GM12878 (cell line): ENCODE data around the gene XPNPEP2. TPM values are rescaled to one million over a fixed set of nuclear protein-coding genes. Genes with fewer than 3 reads are reported as not detected.

Source experiments
- BHLHE40 ChIP-seq, 2 experiments: fragments of 450-650 bp in 1 of 2; IDR thresholded peaks; 2 replicates each; pipeline ENCODE4 v1.6.1; 2011 to 2017; ENCODE audit warnings: low read depth in 2 of 2, borderline replicate concordance in 1 of 2, improper control_type of control experiment in 1 of 2, low read length in 1 of 2, mild to moderate bottlenecking in 1 of 2
- DPF2 ChIP-seq: fragments of 450-650 bp; IDR thresholded peaks from 2 replicates; pipeline ENCODE4 v1.6.1; 2017; ENCODE audit warnings: mild to moderate bottlenecking
- IKZF2 ChIP-seq, 2 experiments: fragments of 450-650 bp; IDR thresholded peaks; 2 replicates each; pipeline ENCODE4 v1.6.1; 2017; ENCODE audit warnings: mild to moderate bottlenecking in 2 of 2, moderate library complexity in 2 of 2
- KAT2A ChIP-seq: conservative IDR thresholded peaks from 2 replicates; pipeline ENCODE4 v1.6.1; 2011; ENCODE audit warnings: low read depth, low read length; ENCODE audit not compliant: control insufficient read depth
- MLLT1 ChIP-seq: fragments of 450-650 bp; IDR thresholded peaks from 2 replicates; pipeline ENCODE4 v1.6.1; 2016; ENCODE audit warnings: mild to moderate bottlenecking
- NKRF ChIP-seq: fragments of 450-650 bp; conservative IDR thresholded peaks from 2 replicates; pipeline ENCODE4 v1.6.1; 2017; ENCODE audit warnings: mild to moderate bottlenecking, moderate library complexity
- PKNOX1 ChIP-seq: fragments of 450-650 bp; IDR thresholded peaks from 2 replicates; pipeline ENCODE4 v1.6.1; 2016; ENCODE audit warnings: mild to moderate bottlenecking
- POLR2AphosphoS2 ChIP-seq: IDR thresholded peaks from 2 replicates; pipeline ENCODE4 v1.6.1; 2011; ENCODE audit warnings: low read depth, mild to moderate bottlenecking, low read length, improper control_type of control experiment, moderate library complexity
- RELA ChIP-seq: fragments of 450-650 bp; IDR thresholded peaks from 2 replicates; pipeline ENCODE4 v1.8.0; 2014; ENCODE audit warnings: borderline replicate concordance; ENCODE audit not compliant: partially characterized antibody
- RELB ChIP-seq: fragments of 450-650 bp; IDR thresholded peaks from 2 replicates; pipeline ENCODE4 v1.6.1; 2017; ENCODE audit warnings: low read depth, mild to moderate bottlenecking, moderate library complexity
- TAF1 ChIP-seq: IDR thresholded peaks from 2 replicates; pipeline ENCODE4 v1.6.1; 2011; ENCODE audit warnings: mild to moderate bottlenecking, low read depth, low read length, borderline replicate concordance
- polyA plus RNA-seq, 11 experiments: library from polyadenylated mRNA; depleted of rRNA in 4 of 11; unstranded in 6 of 11; stranded (reverse) in 5 of 11; fragments of >200 nt; fragmentation: Nextera tagmentation in 4 of 11; fragmentation: Illumina TruSeq in 1 of 11; extraction: Ambion mirVana in 4 of 11; extraction: Trizol in 1 of 11; gene quantifications; 1 replicate in 1 of 11; 2 replicates in 10 of 11; pipeline versions ENCODE4 v1.2.1 to v1.2.3, GENCODE V29; 2011 to 2016; ENCODE audit warnings: inconsistent platforms in 2 of 11, missing spikeins in 2 of 11, low read depth in 1 of 11
- total RNA-seq, 4 experiments: library from RNA; depleted of rRNA in 3 of 4; stranded (reverse); fragments of >200 nt in 3 of 4; fragmentation: Illumina TruSeq in 1 of 4; extraction: Trizol in 1 of 4; gene quantifications; 2 replicates each; pipeline versions ENCODE4 v1.2.1 to v1.2.3, GENCODE V29; 2013 to 2021

XPNPEP2 gene
- total and polyA plus RNA-seq, 10 of the 15 experiments (the other 5 are each of a cell fraction or from before 2014, with no cell fraction given) = 0.04 to 0.37 (median 0.15) TPM

- peak; percentile 65; the same call in 1 of the 2 replicates for TF ChIP-seq POLR2AphosphoS2
- TF ChIP-seq KAT2A = no peak
- no peak for TF ChIP-seq RELA
- no peak for TF ChIP-seq BHLHE40 (IDR thresholded peaks at IDR 0.05; ENCODE audit: borderline replicate concordance in 1 of 2, low read depth in 2 of 2, low read length in 1 of 2)
- no peak for TF ChIP-seq IKZF2 (IDR thresholded peaks at IDR 0.05)
- TF ChIP-seq DPF2 = no peak
- no peak for TF ChIP-seq PKNOX1
- TF ChIP-seq RELB = no peak
- no peak for TF ChIP-seq NKRF
- TF ChIP-seq MLLT1 = no peak
- TF ChIP-seq TAF1 = no peak
Observed at GRCh38 chrX:129797251-129797906, 58.6 kb downstream of the XPNPEP2 start (continued).
